HEK293 (cell line): ENCODE results near the gene TMEM151B.

ENCODE experiments used
- CTCF ChIA-PET: fragments of 350-600 bp; formaldehyde crosslinking; extraction: SDS; loops from one replicate; lab custom pipeline; 2021; ENCODE audit warnings: antibody characterized with exemption; lab: Yijun Ruan, JAX
- POLR2A ChIA-PET: fragments of 300-600 bp; formaldehyde crosslinking; extraction: SDS; loops from one replicate; lab custom pipeline; 2020; ENCODE audit warnings: antibody characterized with exemption, inconsistent platforms; lab: Yijun Ruan, JAX
- H3K27ac ChIP-seq: fragments of 200-500 bp; sonication (Bioruptor generic); 2 replicates; pipeline ENCODE4 v1.5.1; 2014; ENCODE audit warnings: low read depth, low read length, control low read depth, inconsistent platforms; ENCODE audit errors: extremely low read depth
- H3K36me3 ChIP-seq, 2 experiments: fragments of 200-500 bp in 1 of 2; sonication (Bioruptor generic) in 1 of 2; 1 replicate in 1 of 2; 2 replicates in 1 of 2; pipeline ENCODE4 v1.5.1; 2014 to 2017; ENCODE audit warnings: inconsistent platforms in 2 of 2, low read length in 2 of 2; ENCODE audit not compliant: control insufficient read depth in 2 of 2, insufficient read depth in 1 of 2
- H3K4me1 ChIP-seq: fragments of 200-500 bp; sonication (Bioruptor generic); 2 replicates; pipeline ENCODE4 v1.5.1; 2014; ENCODE audit warnings: mild to moderate bottlenecking, low read length, inconsistent platforms; ENCODE audit not compliant: control insufficient read depth, insufficient read depth
- H3K4me3 ChIP-seq: 2 replicates; pipeline ENCODE4 v1.5.1; 2011; ENCODE audit warnings: low read depth, mild to moderate bottlenecking, control low read depth, low read length, moderate library complexity
- H3K9me3 ChIP-seq: fragments of 200-500 bp; sonication (Bioruptor generic); 2 replicates; pipeline ENCODE4 v1.5.1; 2014; ENCODE audit warnings: low read depth, low read length, inconsistent platforms; ENCODE audit not compliant: control insufficient read depth, insufficient read depth
- ATF2 ChIP-seq: fragments of 450-650 bp; formaldehyde crosslinking; IDR thresholded peaks from 2 replicates; pipeline ENCODE4 v1.5.1; 2016; ENCODE audit warnings: missing biosample characterization, missing genetic modification characterization, low read depth
- HIC1 ChIP-seq: fragments of 450-650 bp; formaldehyde crosslinking; IDR thresholded peaks from 2 replicates; pipeline ENCODE4 v1.5.1; 2016; ENCODE audit warnings: missing biosample characterization, missing genetic modification characterization
- OVOL3 ChIP-seq: fragments of 450-650 bp; formaldehyde crosslinking; IDR thresholded peaks from 2 replicates; pipeline ENCODE4 v1.5.1; 2016; ENCODE audit warnings: missing biosample characterization, missing genetic modification characterization
- SP2 ChIP-seq: fragments of 450-650 bp; formaldehyde crosslinking; IDR thresholded peaks from 2 replicates; pipeline ENCODE4 v1.5.1; 2016; ENCODE audit warnings: missing biosample characterization, missing genetic modification characterization
- TRIM28 ChIP-seq: IDR thresholded peaks from 2 replicates; pipeline ENCODE4 v1.6.1; 2011; ENCODE audit warnings: low read length, control low read depth, borderline replicate concordance
- WT1 ChIP-seq: fragments of 450-650 bp; formaldehyde crosslinking; IDR thresholded peaks from 2 replicates; pipeline ENCODE4 v1.5.1; 2016; ENCODE audit warnings: missing biosample characterization, missing genetic modification characterization
- ZBTB10 ChIP-seq: fragments of 450-650 bp; formaldehyde crosslinking; IDR thresholded peaks from 2 replicates; pipeline ENCODE4 v1.5.1; 2016; ENCODE audit warnings: missing biosample characterization, missing genetic modification characterization
- ZBTB8A ChIP-seq: fragments of 450-650 bp; formaldehyde crosslinking; IDR thresholded peaks from 2 replicates; pipeline ENCODE4 v1.5.1; 2016; ENCODE audit warnings: missing biosample characterization, missing genetic modification characterization
- ZFP3 ChIP-seq: fragments of 450-650 bp; formaldehyde crosslinking; IDR thresholded peaks from 2 replicates; pipeline ENCODE4 v1.5.1; 2016; ENCODE audit warnings: low read depth, missing biosample characterization, missing genetic modification characterization
- ZFP69B ChIP-seq: fragments of 450-650 bp; formaldehyde crosslinking; IDR thresholded peaks from 2 replicates; pipeline ENCODE4 v1.5.1; 2016; ENCODE audit warnings: missing biosample characterization, missing genetic modification characterization
- ZNF155 ChIP-seq: fragments of 450-650 bp; formaldehyde crosslinking; IDR thresholded peaks from 2 replicates; pipeline ENCODE4 v1.5.1; 2016; ENCODE audit warnings: missing biosample characterization, missing genetic modification characterization
- ZNF169 ChIP-seq: fragments of 450-650 bp; formaldehyde crosslinking; IDR thresholded peaks from 2 replicates; pipeline ENCODE4 v1.5.1; 2016; ENCODE audit warnings: missing biosample characterization, missing genetic modification characterization
- ZNF174 ChIP-seq: fragments of 450-650 bp; formaldehyde crosslinking; IDR thresholded peaks from 2 replicates; pipeline ENCODE4 v1.5.0; 2017; ENCODE audit warnings: missing biosample characterization, mild to moderate bottlenecking, missing genetic modification characterization
- ZNF239 ChIP-seq: fragments of 450-650 bp; formaldehyde crosslinking; IDR thresholded peaks from 2 replicates; pipeline ENCODE4 v1.5.1; 2016; ENCODE audit warnings: missing biosample characterization, missing genetic modification characterization
- ZNF280C ChIP-seq: fragments of 450-650 bp; formaldehyde crosslinking; IDR thresholded peaks from 2 replicates; pipeline ENCODE4 v1.5.1; 2016; ENCODE audit warnings: missing biosample characterization, missing genetic modification characterization
- ZNF670 ChIP-seq: fragments of 450-650 bp; formaldehyde crosslinking; IDR thresholded peaks from 2 replicates; pipeline ENCODE4 v1.5.1; 2016; ENCODE audit warnings: missing biosample characterization, missing genetic modification characterization, low read depth
- TF ChIP-seq, protein P1 (sequence below): fragments of 450-650 bp; formaldehyde crosslinking; IDR thresholded peaks from 2 replicates; pipeline ENCODE4 v1.5.1; 2016; ENCODE audit warnings: missing biosample characterization, missing genetic modification characterization

The TMEM151B gene

DNA sequence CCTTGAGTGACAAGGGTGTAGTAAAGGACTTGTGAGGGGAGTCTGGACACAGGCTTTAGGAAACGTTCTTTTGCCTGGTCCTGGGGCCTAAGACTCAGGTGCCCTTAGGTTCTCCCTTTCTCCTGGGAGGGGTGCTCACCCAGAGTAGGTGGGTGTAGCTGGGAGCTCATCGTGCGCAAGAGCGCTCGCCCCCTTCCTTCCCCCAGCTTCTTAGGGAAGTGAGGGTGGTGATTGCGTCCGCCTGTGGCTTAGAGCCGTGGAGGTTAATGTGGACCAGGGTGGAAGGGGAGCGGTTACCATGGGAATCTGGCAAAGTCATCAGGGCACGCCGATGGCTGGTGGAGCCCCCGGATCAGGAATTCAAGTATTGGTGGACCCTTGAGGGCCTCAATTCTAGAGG lies 46.2 kb downstream of the TMEM151B start:
- no peak overlapping the region for H3K4me3 ChIP-seq
- CTCF ChIA-PET: no interaction called here
- peaks cover 0 to 7% of the 10 kb centered on the region in 2 experiments; a peak in 1 of 3 replicates for H3K36me3 ChIP-seq
- TF ChIP-seq ZFP69B (tag by site-specific recombination) (no peak), WT1 (no peak), ZNF174 (tag by site-specific recombination) (no peak), ZBTB10 (tag by site-specific recombination) (no peak), ZNF155 (tag by site-specific recombination) (no peak), ZNF670 (tag by site-specific recombination) (no peak), ZBTB8A (no peak), ZNF239 (tag by site-specific recombination) (no peak), ZNF169 (no peak), HIC1 (no peak), ATF2 (tag by site-specific recombination) (no peak), SP2 (tag by site-specific recombination) (no peak), TRIM28 (no peak), ZNF280C (tag by site-specific recombination) (no peak), OVOL3 (no peak), ZFP3 (tag by site-specific recombination) (no peak)
- TF ChIP-seq, protein P1, sequence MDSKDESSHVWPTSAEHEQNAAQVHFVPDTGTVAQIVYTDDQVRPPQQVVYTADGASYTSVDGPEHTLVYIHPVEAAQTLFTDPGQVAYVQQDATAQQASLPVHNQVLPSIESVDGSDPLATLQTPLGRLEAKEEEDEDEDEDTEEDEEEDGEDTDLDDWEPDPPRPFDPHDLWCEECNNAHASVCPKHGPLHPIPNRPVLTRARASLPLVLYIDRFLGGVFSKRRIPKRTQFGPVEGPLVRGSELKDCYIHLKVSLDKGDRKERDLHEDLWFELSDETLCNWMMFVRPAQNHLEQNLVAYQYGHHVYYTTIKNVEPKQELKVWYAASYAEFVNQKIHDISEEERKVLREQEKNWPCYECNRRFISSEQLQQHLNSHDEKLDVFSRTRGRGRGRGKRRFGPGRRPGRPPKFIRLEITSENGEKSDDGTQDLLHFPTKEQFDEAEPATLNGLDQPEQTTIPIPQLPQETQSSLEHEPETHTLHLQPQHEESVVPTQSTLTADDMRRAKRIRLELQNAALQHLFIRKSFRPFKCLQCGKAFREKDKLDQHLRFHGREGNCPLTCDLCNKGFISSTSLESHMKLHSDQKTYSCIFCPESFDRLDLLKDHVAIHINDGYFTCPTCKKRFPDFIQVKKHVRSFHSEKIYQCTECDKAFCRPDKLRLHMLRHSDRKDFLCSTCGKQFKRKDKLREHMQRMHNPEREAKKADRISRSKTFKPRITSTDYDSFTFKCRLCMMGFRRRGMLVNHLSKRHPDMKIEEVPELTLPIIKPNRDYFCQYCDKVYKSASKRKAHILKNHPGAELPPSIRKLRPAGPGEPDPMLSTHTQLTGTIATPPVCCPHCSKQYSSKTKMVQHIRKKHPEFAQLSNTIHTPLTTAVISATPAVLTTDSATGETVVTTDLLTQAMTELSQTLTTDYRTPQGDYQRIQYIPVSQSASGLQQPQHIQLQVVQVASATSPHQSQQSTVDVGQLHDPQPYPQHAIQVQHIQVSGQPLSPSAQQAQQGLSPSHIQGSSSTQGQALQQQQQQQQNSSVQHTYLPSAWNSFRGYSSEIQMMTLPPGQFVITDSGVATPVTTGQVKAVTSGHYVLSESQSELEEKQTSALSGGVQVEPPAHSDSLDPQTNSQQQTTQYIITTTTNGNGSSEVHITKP (tag by site-specific recombination): no peak
- TF ChIP-seq, all 188 proteins: peak for 0
- no peaks in the 10 kb centered on the region for H3K9me3 ChIP-seq
- peaks cover 5% of the 10 kb centered on the region; the same call in 1 of the 2 replicates for H3K4me1 ChIP-seq
- POLR2A ChIA-PET: no interaction called here
- H3K27ac ChIP-seq: no peak overlapping the region
